Adipocyte (in vitro differentiated cells): Measurements from ENCODE around the gene MTFP1.
A peak's percentile ranks its signal among the peaks of the same experiment; 100 is the strongest.

ENCODE experiments used
- DNase-seq: peaks from one replicate; pipeline ENCODE4 v3.0.0-alpha.2; 2015; ENCODE audit warnings: low read depth
- H3K27me3 ChIP-seq: replicated peaks from 2 replicates; pipeline ENCODE4 v1.7.0; 2013; ENCODE audit warnings: mild to moderate bottlenecking, low read length, moderate library complexity; ENCODE audit not compliant: control insufficient read depth, insufficient read depth
- H3K36me3 ChIP-seq: 2 replicates; pipeline ENCODE4 v1.7.0; 2013; ENCODE audit warnings: low read length, mild to moderate bottlenecking, moderate library complexity; ENCODE audit not compliant: control insufficient read depth, insufficient read depth, severe bottlenecking
- H3K4me1 ChIP-seq: 2 replicates; pipeline ENCODE4 v1.7.0; 2013; ENCODE audit warnings: mild to moderate bottlenecking, low read length, moderate library complexity; ENCODE audit not compliant: control insufficient read depth, insufficient read depth
- H3K4me3 ChIP-seq: 2 replicates; pipeline ENCODE4 v1.7.0; 2013; ENCODE audit warnings: mild to moderate bottlenecking, low read length, moderate library complexity
- H3K9ac ChIP-seq: 2 replicates; pipeline ENCODE4 v1.7.0; 2013; ENCODE audit warnings: mild to moderate bottlenecking, low read length, moderate library complexity
- H3K9me3 ChIP-seq: 2 replicates; pipeline ENCODE4 v1.7.0; 2013; ENCODE audit warnings: mild to moderate bottlenecking, low read length, moderate library complexity; ENCODE audit not compliant: control insufficient read depth

MTFP1 gene

DNA sequence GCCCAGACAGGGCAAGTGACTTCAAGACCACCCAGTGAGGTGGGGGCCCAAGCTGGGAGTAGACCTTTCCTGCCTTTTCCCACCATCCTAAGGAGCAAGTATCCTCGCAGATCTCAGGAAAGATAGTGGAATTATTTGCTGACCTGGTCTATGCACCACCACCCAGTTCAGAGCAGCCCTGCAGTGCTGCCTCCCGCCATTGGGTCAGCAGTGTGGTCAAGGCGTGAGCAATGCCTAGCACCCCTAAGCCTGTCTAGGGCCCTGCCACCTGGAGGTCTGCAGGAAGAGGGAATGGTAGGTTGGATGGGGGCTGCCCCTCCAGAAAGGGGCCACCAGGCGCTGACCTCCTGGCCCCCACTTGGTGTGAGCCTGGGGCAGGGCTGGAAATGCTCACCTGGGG, 6.5 kb downstream of the MTFP1 start:
- Histone ChIP-seq H3K27me3 (no peaks in the 10 kb centered on the region), H3K9ac (no peak overlapping the region), H3K9me3 (no peaks in the 10 kb centered on the region), H3K4me3 (no peak overlapping the region), H3K36me3 (peaks cover 4% of the 10 kb centered on the region), H3K4me1 (no peaks in the 10 kb centered on the region)
- no peak for DNase-seq

DNA sequence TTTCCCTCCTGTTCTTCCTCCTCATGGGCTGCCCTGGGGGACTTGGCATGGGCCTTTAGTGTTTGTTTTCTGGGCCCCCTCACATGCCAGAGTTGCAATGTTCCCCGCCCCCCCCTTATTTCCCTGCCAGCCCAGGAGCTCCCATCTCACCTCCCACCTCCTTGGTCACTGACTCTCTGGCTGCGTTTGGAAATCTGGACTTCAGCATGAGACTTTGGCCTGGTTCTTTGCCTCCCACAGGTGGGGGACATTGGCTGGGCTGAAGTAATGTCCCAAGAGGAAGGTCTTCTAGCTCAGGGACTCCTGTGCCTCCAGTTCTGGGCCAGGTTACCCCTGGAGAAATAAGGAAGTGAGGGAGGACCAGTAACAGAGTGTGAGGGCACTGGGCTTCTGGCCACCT, 7.0 kb downstream of the MTFP1 start:
- peaks cover 4% of the 10 kb centered on the region for H3K36me3 ChIP-seq
- no peak overlapping the region for H3K9ac ChIP-seq
- H3K27me3 ChIP-seq: no peaks in the 10 kb centered on the region
- H3K9me3 ChIP-seq: no peaks in the 10 kb centered on the region
- no peak overlapping the region for H3K4me3 ChIP-seq
- no peak for DNase-seq
- H3K4me1 ChIP-seq: no peaks in the 10 kb centered on the region

DNA sequence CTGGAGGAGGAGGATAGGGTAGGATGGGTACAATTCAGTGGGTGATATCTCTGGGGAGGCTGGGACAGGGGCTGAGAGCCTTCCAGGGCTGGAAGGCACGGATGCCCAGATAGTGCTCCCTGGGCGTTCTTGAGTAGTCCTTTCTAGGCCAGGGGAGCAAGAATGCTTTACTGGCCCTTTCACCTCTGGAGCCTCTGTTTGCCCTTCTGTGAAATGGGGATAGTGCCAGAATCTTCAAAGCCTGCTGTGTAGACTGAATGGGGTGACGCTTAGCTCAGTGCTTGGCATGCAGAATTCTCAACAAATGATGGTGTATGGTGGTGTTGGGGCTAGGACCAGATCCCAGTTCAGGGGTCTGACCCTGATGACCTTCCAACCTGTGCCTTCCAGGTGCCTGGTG, 7.7 kb downstream of the MTFP1 start:
- Histone ChIP-seq H3K4me3 (no peak overlapping the region), H3K27me3 (peaks cover 1% of the 10 kb centered on the region), H3K36me3 (peaks cover 4% of the 10 kb centered on the region), H3K9ac (no peak overlapping the region), H3K9me3 (no peaks in the 10 kb centered on the region), H3K4me1 (no peaks in the 10 kb centered on the region)
- DNase-seq: no peak

DNA sequence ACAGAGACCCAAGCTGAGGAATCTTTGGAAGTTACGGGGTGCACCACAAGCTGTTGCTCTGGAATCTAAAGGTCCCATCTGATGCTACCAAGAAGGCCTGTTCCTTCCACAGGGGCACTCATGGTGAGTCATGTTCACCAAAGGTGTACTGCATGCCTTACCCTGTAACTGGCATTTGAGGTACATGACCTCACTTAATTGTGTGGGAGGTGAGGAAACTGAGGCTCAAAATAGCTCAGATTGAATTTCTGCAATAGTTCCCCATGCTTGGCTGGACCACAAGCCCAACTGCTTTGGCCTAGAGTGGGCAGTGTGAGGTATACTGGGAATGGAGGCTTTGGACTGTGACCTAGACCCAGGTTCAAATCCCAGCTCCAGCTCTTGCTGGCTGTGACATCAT, 8.2 kb downstream of the MTFP1 start:
- Histone ChIP-seq H3K4me3 (no peak overlapping the region), H3K36me3 (no peaks in the 10 kb centered on the region), H3K9ac (no peak overlapping the region), H3K4me1 (no peaks in the 10 kb centered on the region), H3K27me3 (peaks cover 5% of the 10 kb centered on the region), H3K9me3 (no peaks in the 10 kb centered on the region)
- DNase-seq: no peak

DNA sequence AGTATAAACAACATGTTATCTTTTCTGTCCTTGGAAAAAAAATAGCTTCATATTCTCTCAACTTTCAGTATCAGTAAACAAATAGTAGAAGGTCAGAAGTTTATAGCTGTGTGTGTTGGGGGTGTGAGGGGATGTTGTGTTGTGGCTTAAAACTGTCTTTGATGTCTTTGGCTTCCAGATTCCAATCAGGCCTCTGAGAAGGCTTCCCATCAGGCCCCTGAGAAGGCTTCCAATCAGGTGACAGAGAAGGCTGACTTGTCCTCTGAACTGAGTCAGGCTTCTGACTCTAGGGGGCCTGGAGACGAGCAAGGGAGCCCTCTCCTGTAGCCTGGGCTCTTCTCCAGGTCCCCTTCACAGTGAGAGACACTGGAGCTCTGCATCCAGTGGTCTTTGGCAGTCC, 9.3 kb downstream of the MTFP1 start:
- Histone ChIP-seq H3K9ac (no peak overlapping the region), H3K9me3 (no peaks in the 10 kb centered on the region), H3K27me3 (peaks cover 5% of the 10 kb centered on the region), H3K4me3 (no peak overlapping the region), H3K4me1 (no peaks in the 10 kb centered on the region), H3K36me3 (no peaks in the 10 kb centered on the region)
- no peak for DNase-seq

DNA sequence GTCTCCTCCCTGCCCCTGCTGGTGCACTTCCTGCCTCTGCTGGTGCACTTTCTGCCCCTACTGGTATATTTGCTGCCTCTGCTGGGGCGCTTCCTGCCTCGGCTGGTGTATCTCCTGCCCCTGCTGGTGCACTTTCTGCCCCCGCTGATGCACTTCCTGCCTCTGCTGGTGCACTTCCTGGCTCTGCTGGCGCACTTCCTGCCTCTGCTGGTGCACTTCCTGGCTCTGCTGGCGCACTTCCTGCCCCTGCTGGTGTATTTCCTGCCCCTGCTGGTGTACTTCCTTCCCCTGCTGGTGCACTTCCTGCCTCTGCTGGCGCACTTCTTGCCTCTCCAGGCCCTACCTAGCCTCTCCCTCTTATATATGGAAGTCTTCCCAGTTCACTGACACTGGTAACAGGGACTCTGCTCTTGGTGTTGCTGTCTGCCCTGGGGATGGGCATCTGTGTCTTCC, 10.1 kb downstream of the MTFP1 start:
- no peak overlapping the region for H3K9ac ChIP-seq
- peaks cover 5% of the 10 kb centered on the region for H3K27me3 ChIP-seq
- H3K4me1 ChIP-seq: no peaks in the 10 kb centered on the region
- no peak for DNase-seq
- no peak overlapping the region for H3K4me3 ChIP-seq
- no peaks in the 10 kb centered on the region for H3K9me3 ChIP-seq
- H3K36me3 ChIP-seq: no peaks in the 10 kb centered on the region

DNA sequence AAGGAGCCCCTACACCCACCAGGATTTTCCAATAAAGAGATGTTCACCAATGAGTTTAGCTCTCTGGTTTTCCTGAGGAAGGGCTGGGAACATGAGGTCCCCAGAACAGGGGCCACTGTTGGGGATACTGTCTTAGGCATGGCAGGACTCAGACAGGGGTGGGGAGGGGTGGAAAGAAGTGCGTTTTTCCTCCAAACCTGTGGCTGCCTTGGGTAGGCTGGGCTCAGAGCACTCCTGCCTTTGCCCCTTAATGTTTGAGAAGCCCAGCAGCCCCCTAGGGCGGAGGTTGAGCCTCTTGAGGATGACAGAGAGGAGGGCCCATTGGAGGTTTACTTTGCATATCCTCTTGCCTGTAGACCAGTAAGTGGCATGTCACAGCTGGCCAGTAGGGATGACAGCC, 10.6 kb downstream of the MTFP1 start:
- H3K4me1 ChIP-seq: no peaks in the 10 kb centered on the region
- no peaks in the 10 kb centered on the region for H3K9me3 ChIP-seq
- H3K27me3 ChIP-seq: peaks cover 5% of the 10 kb centered on the region
- H3K36me3 ChIP-seq: no peaks in the 10 kb centered on the region
- no peak overlapping the region for H3K4me3 ChIP-seq
- no peak overlapping the region for H3K9ac ChIP-seq
- no peak for DNase-seq

DNA sequence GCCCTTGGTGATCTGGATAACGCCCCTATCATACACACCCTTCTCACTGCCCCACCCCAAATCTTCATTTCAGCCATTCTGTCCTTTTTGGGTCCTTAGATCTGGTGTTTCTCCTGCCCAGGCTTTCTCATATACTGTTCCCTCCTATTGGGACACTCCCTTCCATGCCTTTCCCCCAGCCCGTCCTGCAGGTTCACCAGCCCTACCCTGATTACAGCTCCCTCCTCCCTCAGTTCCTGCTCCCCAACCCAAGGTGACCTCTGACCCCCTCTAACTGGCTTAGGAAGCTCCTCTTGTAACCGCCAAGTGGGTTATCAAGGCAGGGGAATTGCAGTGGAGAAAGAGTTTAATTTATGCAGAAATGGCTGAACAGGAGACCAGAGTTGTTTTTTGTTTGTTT, 13.0 kb downstream of the MTFP1 start:
- DNase-seq: no peak
- Histone ChIP-seq H3K4me3 (no peak overlapping the region), H3K27me3 (peaks cover 5% of the 10 kb centered on the region), H3K4me1 (no peaks in the 10 kb centered on the region), H3K36me3 (no peaks in the 10 kb centered on the region), H3K9me3 (no peaks in the 10 kb centered on the region), H3K9ac (no peak overlapping the region)

DNA sequence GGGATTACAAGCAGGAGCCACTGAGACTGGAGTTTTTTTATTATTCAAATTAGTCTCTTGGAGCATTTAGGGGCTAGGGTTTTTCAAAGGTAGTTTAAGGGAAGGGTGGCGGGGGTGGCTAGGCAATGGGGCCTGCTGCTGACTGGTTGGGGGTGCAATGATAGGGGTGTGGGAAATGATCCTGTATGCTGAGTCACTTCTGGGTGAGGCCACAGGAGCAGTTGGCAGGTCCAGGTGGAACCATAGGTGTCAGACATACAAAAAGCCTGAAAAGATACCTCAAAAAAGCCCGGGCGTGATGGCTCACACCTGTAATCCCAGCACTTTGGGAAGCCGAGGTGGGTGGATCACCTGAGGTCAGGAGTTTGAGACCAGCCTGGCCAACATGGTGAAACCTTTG, 13.7 kb downstream of the MTFP1 start:
- peaks cover 5% of the 10 kb centered on the region for H3K27me3 ChIP-seq
- H3K4me3 ChIP-seq: no peak overlapping the region
- DNase-seq: no peak
- no peak overlapping the region for H3K9ac ChIP-seq
- no peaks in the 10 kb centered on the region for H3K4me1 ChIP-seq
- no peaks in the 10 kb centered on the region for H3K36me3 ChIP-seq
- no peaks in the 10 kb centered on the region for H3K9me3 ChIP-seq

DNA sequence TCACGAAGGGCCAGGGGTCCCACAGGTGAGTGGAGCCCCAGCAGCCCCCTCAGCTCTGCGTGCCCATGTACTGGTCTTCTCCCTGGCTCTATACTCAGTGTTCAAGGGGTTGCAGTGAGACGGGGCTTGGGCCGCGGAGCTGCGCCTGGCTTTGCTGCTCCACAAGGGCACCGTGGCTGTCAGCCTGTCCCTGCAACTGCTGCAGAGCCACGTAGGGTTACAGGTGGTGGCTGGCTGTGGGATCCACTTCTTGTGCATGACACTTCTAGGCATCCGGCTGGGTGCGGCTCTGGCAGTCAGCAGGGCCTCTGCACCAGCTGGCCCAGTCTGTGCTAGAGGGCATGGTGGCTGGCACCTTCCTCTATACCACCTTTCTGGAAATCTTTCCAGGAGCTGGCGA, 14.3 kb downstream of the MTFP1 start:
- H3K4me3 ChIP-seq: no peak overlapping the region

DNA sequence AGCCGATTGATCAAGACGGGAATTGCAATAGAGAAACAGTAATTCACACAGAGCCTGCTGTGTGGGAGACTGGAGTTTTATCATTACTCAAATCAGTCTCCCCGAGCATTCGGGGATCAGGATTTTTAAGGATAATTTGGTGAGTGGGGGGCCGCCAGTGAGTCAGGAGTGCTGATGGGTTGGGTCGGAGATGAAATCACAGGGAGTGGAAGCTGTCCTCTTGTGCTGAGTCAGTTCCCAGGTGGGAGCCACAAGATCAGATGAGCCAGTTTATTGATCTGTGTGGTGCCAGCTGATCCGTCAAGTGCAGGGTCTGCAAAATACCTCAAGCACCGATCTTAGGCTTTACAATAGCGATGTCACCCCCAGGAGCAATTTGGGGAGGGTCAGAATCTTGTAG, 15.5 kb downstream of the MTFP1 start:
- peaks cover 12% of the 10 kb centered on the region for H3K4me1 ChIP-seq
- H3K36me3 ChIP-seq: no peaks in the 10 kb centered on the region
- H3K27me3 ChIP-seq: peaks cover 5% of the 10 kb centered on the region
- H3K9me3 ChIP-seq: no peaks in the 10 kb centered on the region
- no peak overlapping the region for H3K9ac ChIP-seq
- DNase-seq: no peak
- no peak overlapping the region for H3K4me3 ChIP-seq

More for the DNA sequence above, 14.3 kb downstream of the MTFP1 start:
- Histone ChIP-seq H3K36me3 (no peaks in the 10 kb centered on the region), H3K4me1 (no peaks in the 10 kb centered on the region), H3K9ac (no peak overlapping the region), H3K27me3 (peaks cover 5% of the 10 kb centered on the region), H3K9me3 (no peaks in the 10 kb centered on the region)
- DNase-seq: no peak

DNA sequence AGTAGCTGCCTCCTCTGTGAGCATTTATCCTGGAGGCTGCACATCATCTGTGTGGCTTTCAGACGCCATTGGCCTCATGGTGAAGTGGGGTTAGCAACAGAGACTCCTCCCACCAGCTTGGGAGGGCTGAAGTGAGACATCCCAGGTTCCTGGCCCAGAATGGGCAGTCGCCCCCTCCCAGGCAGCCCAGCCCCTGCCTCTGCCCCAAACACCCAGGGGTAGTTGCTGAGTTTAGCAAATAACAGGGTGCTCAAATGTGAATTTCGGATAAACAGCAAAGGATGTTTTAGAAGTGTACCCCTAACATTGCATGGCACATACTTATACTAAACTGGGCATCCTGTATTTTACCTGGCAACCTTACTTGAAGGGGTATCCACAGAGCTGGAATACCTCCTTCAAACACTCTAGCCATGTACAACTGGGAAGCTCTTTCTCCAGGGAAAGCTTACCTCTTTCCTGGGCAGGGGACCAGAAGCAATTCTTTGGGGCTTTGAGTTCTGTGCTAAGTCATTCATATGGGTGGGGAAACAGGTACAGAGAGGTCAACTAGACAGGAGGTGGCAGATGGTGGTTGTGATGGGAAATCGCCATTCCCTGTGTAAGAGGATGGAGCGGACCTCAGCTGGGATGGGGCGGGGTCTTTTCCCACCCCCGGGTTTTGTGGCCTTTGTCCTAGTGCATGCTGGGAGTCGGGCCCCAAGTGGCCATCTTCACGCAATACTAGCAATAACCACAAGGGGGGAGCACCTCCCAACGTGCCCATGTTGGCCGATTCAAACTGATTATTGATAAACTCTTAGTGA, 19.3 kb downstream of the MTFP1 start:
- peak; percentile 70 for DNase-seq
- no peaks in the 10 kb centered on the region for H3K27me3 ChIP-seq
- H3K9me3 ChIP-seq: no peaks in the 10 kb centered on the region
- no peak overlapping the region for H3K4me3 ChIP-seq
- peak overlapping the region; percentile 62 for H3K9ac ChIP-seq
- peaks cover 18% of the 10 kb centered on the region for H3K4me1 ChIP-seq
- no peaks in the 10 kb centered on the region for H3K36me3 ChIP-seq
